OCI-LY1 (cell line): ENCODE measurements around the gene TMEM158.

Experiments
- H2AFZ ChIP-seq: fragments of 200-600 bp; sonication (generic), shearing (Covaris generic); 2 replicates; pipeline ENCODE4 v1.6.0; 2014; ENCODE audit warnings: antibody characterized with exemption, mild to moderate bottlenecking, low read length
- H3F3A ChIP-seq: fragments of 200-600 bp; sonication (generic), shearing (Covaris generic); 2 replicates; pipeline ENCODE4 v1.6.0; 2014; ENCODE audit warnings: mild to moderate bottlenecking, antibody characterized with exemption, low read length, moderate library complexity; ENCODE audit not compliant: insufficient read depth
- H3K27ac ChIP-seq: fragments of 200-600 bp; sonication (generic); 2 replicates; pipeline ENCODE4 v1.5.1; 2014; ENCODE audit warnings: low read length, mixed run types, mild to moderate bottlenecking, low read depth; ENCODE audit not compliant: poor library complexity, severe bottlenecking
- H3K27me3 ChIP-seq: fragments of 200-600 bp; sonication (generic); 2 replicates; pipeline ENCODE4 v1.6.0; 2014; ENCODE audit warnings: antibody characterized with exemption, mild to moderate bottlenecking, low read length, moderate library complexity; ENCODE audit not compliant: insufficient read depth
- H3K36me3 ChIP-seq: fragments of 200-600 bp; sonication (generic); 2 replicates; pipeline ENCODE4 v1.6.1; 2014; ENCODE audit warnings: mild to moderate bottlenecking, antibody characterized with exemption, low read length, moderate library complexity, mixed read lengths; ENCODE audit not compliant: insufficient read depth
- H3K4me1 ChIP-seq: fragments of 200-600 bp; sonication (generic); 2 replicates; pipeline ENCODE4 v1.5.1; 2014; ENCODE audit warnings: mild to moderate bottlenecking, low read length, moderate library complexity; ENCODE audit not compliant: insufficient read depth, severe bottlenecking
- H3K4me2 ChIP-seq: fragments of 200-600 bp; sonication (generic), shearing (Covaris generic); 2 replicates; pipeline ENCODE4 v1.6.1; 2014; ENCODE audit warnings: low read length
- H3K4me3 ChIP-seq: fragments of 200-600 bp; sonication (generic); 2 replicates; pipeline ENCODE4 v1.5.1; 2014; ENCODE audit warnings: low read length, low read depth, mild to moderate bottlenecking, mixed read lengths; ENCODE audit not compliant: poor library complexity, severe bottlenecking
- H3K79me2 ChIP-seq: fragments of 200-600 bp; shearing (Covaris generic); 2 replicates; pipeline ENCODE4 v1.6.1; 2016; ENCODE audit warnings: mixed run types, low read length, mixed read lengths; ENCODE audit not compliant: insufficient read depth
- H3K9ac ChIP-seq: fragments of 200-600 bp; sonication (generic), shearing (Covaris generic); 2 replicates; pipeline ENCODE4 v1.6.1; 2014; ENCODE audit warnings: mild to moderate bottlenecking, low read length, mixed read lengths
- H3K9me2 ChIP-seq: fragments of 200-600 bp; sonication (generic), shearing (Covaris generic); 2 replicates; pipeline ENCODE4 v1.6.1; 2014; ENCODE audit warnings: low read depth, mild to moderate bottlenecking, low read length, mixed read lengths
- H3K9me3 ChIP-seq: fragments of 200-600 bp; shearing (Covaris generic); 2 replicates; pipeline ENCODE4 v1.6.1; 2014; ENCODE audit warnings: low read length, mixed read lengths
- H4K20me1 ChIP-seq: fragments of 200-600 bp; sonication (generic), shearing (Covaris generic); 2 replicates; pipeline ENCODE4 v1.6.0; 2016; ENCODE audit warnings: mild to moderate bottlenecking, low read length; ENCODE audit not compliant: insufficient read depth
- EZH2 ChIP-seq: fragments of 200-600 bp; sonication (generic), shearing (Covaris generic); IDR thresholded peaks from 2 replicates; pipeline ENCODE4 v1.8.0; 2017; ENCODE audit warnings: borderline replicate concordance, mixed run types, mild to moderate bottlenecking, antibody characterized with exemption, low read length, moderate library complexity, mixed read lengths
- TF ChIP-seq, protein P1 (sequence below): fragments of 200-600 bp; sonication (generic), shearing (Covaris generic); IDR thresholded peaks from 2 replicates; pipeline ENCODE4 v1.5.1; 2017; ENCODE audit warnings: mild to moderate bottlenecking, antibody characterized with exemption, low read length, moderate library complexity, mixed read lengths

Gene TMEM158

DNA sequence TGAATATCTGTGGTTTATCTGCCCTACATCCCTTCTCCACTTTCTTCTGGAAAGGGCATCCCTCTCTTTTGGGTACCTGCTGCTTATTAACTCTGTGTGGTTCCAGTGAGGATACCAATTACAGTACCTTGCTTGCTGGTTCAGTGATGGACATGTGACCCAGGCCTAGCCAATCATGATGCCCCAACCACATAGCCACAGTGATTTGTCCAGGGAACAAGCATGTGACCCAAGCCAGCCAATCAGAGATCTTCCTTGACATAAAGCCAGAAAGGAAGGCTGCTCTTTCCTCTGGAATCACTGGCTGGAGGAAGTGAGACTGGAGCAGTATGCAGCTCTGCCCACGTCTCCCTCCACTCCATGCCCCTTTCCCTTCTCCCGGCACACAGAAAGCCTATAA lies 10.9 kb upstream of the TMEM158 start:
- H3K9ac ChIP-seq = no peak overlapping the region
- no peak overlapping the region for H3K27ac ChIP-seq
- H2AFZ ChIP-seq = no peak overlapping the region
- H3K9me2 ChIP-seq = no peaks in the 10 kb centered on the region
- H3K4me3 ChIP-seq = no peak overlapping the region
- H3K9me3 ChIP-seq = no peaks in the 10 kb centered on the region
- no peaks in the 10 kb centered on the region for H4K20me1 ChIP-seq
- H3K79me2 ChIP-seq = no peaks in the 10 kb centered on the region
- no peaks in the 10 kb centered on the region for H3F3A ChIP-seq
- no peak for TF ChIP-seq EZH2
- TF ChIP-seq, protein P1, sequence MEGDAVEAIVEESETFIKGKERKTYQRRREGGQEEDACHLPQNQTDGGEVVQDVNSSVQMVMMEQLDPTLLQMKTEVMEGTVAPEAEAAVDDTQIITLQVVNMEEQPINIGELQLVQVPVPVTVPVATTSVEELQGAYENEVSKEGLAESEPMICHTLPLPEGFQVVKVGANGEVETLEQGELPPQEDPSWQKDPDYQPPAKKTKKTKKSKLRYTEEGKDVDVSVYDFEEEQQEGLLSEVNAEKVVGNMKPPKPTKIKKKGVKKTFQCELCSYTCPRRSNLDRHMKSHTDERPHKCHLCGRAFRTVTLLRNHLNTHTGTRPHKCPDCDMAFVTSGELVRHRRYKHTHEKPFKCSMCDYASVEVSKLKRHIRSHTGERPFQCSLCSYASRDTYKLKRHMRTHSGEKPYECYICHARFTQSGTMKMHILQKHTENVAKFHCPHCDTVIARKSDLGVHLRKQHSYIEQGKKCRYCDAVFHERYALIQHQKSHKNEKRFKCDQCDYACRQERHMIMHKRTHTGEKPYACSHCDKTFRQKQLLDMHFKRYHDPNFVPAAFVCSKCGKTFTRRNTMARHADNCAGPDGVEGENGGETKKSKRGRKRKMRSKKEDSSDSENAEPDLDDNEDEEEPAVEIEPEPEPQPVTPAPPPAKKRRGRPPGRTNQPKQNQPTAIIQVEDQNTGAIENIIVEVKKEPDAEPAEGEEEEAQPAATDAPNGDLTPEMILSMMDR = no peak
- no peak overlapping the region for H3K4me2 ChIP-seq
- H3K4me1 ChIP-seq = no peaks in the 10 kb centered on the region
- no peaks in the 10 kb centered on the region for H3K27me3 ChIP-seq
- H3K36me3 ChIP-seq = no peaks in the 10 kb centered on the region

DNA sequence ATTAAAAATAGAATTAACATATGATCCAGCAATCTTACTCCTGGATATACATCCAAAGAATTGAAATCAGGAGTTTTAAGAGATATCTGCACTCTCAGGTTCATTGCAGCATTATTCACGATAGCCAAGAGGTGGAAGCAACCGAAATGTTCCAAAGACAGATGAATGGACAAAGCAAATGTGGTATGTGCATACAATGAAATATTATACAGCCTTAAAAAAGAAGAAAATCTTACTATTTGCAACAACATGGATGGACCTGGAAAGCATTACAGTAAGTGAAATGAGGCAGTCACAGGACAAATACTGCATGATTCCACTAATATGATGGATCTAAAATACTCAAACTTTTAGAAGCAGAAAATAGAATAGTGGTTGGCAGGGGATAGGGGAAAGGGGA lies 9.3 kb upstream of the TMEM158 start:
- Histone ChIP-seq H3K27ac (no peak overlapping the region), H2AFZ (no peak overlapping the region), H3K4me1 (no peaks in the 10 kb centered on the region), H3K4me3 (no peak overlapping the region), H3F3A (no peaks in the 10 kb centered on the region), H3K9ac (no peak overlapping the region), H3K9me2 (no peaks in the 10 kb centered on the region), H3K4me2 (no peak overlapping the region), H3K36me3 (no peaks in the 10 kb centered on the region), H4K20me1 (no peaks in the 10 kb centered on the region), H3K9me3 (no peaks in the 10 kb centered on the region), H3K27me3 (no peaks in the 10 kb centered on the region), H3K79me2 (no peaks in the 10 kb centered on the region)
- TF ChIP-seq, protein P1 = no peak
- TF ChIP-seq EZH2 = no peak

DNA sequence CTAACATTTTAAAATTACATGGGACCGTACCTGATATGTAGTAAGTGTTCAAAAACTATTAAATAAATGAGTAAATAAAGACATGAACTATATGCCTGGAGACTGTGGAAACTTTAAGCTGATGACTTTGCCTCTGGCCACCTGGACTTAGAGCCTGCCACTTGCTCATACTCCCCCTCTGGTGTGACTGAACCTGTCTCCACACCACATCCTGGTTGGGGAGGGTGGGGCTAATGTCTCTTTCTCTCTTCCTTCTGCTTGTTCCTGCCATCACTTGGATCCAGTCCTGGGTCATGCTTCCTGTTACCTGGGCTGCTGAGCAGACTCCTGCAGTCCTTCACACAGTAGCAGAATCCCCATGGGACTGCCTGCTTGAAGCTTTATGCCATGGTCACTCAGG lies 8.2 kb upstream of the TMEM158 start:
- Histone ChIP-seq H3K36me3 (no peaks in the 10 kb centered on the region), H3K9me2 (no peaks in the 10 kb centered on the region), H3K27me3 (0 out of 2 replicates have a peak, but pooled peaks cover 4% of the 10 kb centered on the region), H3K9me3 (no peaks in the 10 kb centered on the region), H4K20me1 (no peaks in the 10 kb centered on the region), H3K4me1 (no peaks in the 10 kb centered on the region), H3F3A (no peaks in the 10 kb centered on the region), H2AFZ (no peak overlapping the region), H3K27ac (no peak overlapping the region), H3K4me2 (no peak overlapping the region), H3K9ac (no peak overlapping the region), H3K4me3 (no peak overlapping the region), H3K79me2 (no peaks in the 10 kb centered on the region)
- TF ChIP-seq EZH2 = no peak
- TF ChIP-seq, protein P1 = no peak
